ENCODE measurements around the gene NTSR1.

Gene NTSR1

DNA sequence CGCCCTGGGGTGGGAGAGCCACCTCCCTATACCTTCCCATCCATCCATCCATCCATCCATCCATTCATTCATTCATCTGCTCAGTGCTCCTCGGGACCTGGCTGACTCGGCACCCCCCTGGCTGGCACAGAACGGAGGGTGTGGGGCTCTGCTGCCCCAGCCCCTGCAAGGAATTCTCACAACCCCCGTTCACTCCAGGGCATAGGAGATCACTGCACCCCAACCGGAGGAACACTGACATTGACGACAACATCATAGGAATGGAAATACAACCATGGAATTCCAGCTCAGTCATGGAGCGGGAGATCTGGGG lies 59.6 kb downstream of the NTSR1 start:
- no peak overlapping the region for H3K27ac ChIP-seq
- TF ChIP-seq, protein P1, sequence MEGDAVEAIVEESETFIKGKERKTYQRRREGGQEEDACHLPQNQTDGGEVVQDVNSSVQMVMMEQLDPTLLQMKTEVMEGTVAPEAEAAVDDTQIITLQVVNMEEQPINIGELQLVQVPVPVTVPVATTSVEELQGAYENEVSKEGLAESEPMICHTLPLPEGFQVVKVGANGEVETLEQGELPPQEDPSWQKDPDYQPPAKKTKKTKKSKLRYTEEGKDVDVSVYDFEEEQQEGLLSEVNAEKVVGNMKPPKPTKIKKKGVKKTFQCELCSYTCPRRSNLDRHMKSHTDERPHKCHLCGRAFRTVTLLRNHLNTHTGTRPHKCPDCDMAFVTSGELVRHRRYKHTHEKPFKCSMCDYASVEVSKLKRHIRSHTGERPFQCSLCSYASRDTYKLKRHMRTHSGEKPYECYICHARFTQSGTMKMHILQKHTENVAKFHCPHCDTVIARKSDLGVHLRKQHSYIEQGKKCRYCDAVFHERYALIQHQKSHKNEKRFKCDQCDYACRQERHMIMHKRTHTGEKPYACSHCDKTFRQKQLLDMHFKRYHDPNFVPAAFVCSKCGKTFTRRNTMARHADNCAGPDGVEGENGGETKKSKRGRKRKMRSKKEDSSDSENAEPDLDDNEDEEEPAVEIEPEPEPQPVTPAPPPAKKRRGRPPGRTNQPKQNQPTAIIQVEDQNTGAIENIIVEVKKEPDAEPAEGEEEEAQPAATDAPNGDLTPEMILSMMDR (conservative IDR thresholded peaks at IDR 0.05), result no peak

DNA sequence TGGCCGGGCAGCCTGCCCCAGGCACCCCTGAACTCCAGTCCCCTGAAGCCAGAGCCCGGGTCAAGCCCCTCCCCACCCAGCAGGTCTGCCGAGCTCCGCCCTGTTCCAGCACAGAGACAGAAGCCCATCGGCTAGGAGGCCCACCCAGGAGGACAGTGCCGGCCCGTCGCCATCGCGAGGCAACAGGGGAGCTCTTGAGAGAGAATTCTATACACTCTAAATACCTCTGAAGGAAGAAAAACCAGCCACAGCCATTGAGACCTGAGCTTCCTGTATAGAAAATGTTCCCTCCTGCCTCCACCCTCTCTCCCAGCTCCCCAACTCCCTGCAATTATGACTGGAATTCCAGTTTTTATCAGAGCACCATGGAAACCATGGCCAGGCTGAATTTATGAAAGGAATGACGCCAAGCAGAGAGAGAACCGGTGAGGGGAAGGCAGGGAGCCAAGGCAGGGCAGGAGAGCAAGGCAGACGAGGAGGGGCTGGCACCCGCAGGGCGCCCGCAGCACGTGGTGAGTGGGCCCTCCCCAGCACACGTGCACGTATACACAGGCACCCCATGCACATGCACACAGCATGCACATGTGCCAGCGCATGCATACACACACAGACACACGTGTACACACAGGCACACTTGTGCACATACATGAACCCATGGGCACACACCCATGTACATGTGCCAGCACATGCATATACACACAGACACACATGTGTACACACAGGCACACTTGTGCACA lies 60.1 kb downstream of the NTSR1 start:
- TF ChIP-seq, protein P1 (conservative IDR thresholded peaks at IDR 0.05), result no peak
- H3K27ac ChIP-seq, result no peak overlapping the region

DNA sequence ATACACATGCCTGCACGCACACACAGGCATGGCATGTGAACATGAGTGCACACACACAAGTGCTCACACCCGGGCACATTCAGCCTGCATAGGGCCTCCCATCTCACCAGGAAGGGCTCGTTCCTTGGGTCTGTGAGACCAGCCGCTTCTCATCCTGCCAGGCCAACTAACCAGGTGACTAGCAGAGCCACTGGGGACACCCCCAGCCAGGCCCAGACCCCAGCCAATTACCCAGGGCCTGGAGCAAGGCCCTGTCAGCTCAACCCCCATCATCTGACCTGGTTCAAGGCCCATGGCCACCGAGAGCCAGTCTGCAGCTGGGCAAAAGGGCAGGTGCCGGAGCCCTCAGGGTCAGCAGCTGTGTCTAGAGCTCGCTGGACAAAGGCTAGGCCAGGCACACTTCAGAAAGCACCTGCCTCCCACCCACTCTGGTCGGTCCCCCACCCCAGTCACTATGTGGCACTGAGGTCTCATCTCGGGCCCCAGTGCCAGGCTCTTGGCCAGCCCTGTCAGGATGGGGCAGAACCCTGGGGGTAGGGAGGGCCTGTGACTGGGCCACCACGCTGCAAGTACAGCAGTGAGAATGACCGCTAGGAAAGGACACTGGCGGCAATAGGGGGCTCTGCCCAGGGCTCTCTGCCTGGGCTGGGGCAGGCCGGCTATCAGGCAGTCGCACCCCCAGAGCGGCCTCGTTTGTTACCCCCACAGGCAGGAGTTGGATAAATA lies 60.9 kb downstream of the NTSR1 start:
- TF ChIP-seq, protein P1 (conservative IDR thresholded peaks at IDR 0.05), result no peak
- H3K27ac ChIP-seq, result no peak overlapping the region

DNA sequence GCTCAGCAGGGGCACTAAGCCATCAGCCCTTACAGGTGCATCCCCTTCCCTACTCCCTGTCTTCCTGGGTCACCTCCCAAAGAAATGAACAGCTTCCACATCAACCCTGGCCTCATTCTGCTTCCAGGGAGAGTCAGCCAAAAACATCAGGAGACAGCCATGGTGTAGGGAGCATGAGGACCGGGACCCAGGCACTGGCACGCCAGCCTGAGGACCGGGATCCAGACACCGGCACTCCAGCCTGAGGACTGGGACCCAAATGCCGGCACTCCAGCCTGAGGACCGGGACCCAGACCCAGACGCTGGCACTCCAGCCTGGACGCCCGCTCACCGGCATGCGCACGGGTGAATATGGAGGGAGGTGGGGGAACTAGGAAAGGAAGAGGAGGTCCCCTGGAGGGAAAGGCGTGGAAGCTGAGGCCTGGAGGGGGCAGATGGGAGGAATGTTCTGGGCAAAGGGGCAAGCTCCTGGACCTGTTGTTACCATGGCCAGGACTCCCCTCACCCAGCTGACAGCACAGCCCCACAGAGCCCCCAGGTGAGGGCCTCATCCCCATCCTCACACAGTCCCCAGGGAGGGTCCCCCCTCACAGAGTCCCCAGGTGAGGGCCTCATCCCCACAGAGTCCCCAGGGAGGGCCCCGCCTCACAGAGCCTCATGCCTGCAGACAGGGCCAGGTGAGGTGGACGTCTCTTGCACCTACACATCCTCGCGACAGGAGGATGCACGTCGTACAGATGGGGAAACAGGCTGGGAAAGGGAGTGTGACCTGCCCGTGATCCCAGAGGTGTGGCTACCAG lies 61.7 kb downstream of the NTSR1 start:
- no peak overlapping the region for H3K27ac ChIP-seq
- TF ChIP-seq, protein P1 (conservative IDR thresholded peaks at IDR 0.05), result no peak

DNA sequence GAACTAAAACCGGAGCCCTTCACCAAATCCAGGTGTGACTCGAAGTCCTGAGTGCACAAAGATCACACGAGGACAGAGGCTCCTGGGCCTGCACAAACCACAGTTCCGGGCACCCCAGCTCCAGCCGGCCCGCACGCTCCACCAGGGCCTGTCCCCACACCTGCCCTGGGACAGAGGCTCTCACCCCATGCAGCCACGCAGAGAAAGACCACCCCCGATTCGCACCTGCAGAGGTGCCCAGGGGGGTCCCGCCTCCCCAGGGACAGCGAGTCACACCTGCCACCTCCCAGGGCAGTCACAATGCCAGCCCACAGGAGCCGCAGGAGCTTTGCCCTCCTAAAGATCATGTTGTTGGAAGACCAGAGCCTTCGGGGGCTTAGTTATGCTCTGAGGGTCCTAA lies 62.3 kb downstream of the NTSR1 start:
- TF ChIP-seq, protein P1 (conservative IDR thresholded peaks at IDR 0.05), result no peak
- no peak overlapping the region for H3K27ac ChIP-seq

DNA sequence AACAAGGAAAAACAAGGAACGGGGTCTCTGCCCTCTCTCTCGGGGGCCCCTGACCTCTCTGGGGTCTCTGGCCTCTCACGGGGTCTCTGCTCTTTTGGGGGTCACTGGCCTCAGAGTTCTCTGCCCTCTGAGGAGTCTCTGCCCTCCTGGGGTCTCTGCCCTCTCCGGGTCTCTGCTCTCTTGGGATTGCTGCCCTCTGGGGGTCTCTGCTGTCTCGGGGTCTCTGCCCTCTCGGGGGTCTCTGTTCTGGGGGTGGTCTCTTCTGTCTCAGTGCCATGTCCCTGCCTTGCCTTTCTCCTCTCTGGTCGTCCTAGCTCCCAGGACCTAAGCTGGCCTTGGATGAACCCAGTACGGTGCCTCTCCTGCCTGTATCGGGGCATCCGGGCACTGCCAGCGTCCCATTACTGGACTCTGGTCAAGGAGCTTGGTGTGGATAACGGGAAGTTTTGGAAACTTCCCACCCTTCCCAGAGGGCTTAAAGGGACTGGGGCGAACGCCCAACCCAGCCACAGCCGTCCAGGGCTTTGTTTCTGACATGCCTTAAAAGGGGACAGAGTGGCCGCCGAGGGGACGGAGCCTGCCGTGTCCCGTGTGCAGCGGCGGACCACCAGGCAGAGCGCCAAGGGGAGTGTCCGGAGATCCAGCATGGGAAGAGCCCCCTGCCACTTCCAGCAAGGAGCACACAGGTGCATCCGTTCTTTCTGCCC lies 62.9 kb downstream of the NTSR1 start:
- TF ChIP-seq, protein P1 (conservative IDR thresholded peaks at IDR 0.05), result no peak
- no peak overlapping the region for H3K27ac ChIP-seq
